Transverse colon (tissue), 4 donors: ENCODE results near the gene MRGPRE.

Experiments used
- CTCF ChIP-seq, 5 experiments: fragments of 200-600 bp in 3 of 5; fragments of 450-650 bp in 2 of 5; sonication (generic) in 3 of 5; IDR thresholded peaks; 1 replicate in 2 of 5; 2 replicates in 3 of 5; pipeline ENCODE4 v1.5.1; 2016 to 2017; ENCODE audit warnings: antibody characterized with exemption in 5 of 5, inconsistent platforms in 3 of 5, mild to moderate bottlenecking in 2 of 5, moderate library complexity in 1 of 5
- EP300 ChIP-seq: sonication (generic); formaldehyde crosslinking; IDR thresholded peaks from one replicate; pipeline ENCODE4 v1.6.1; 2017; ENCODE audit warnings: antibody characterized with exemption, low read depth
- POLR2A ChIP-seq: fragments of 450-650 bp; IDR thresholded peaks from one replicate; pipeline ENCODE4 v1.6.1; 2016; ENCODE audit warnings: antibody characterized with exemption, mild to moderate bottlenecking, moderate library complexity
- POLR2AphosphoS5 ChIP-seq, 3 donors: sonication (generic); formaldehyde crosslinking; IDR thresholded peaks; one replicate each; pipeline ENCODE4 v1.6.1; 2016; ENCODE audit warnings: antibody characterized with exemption in 3 of 3

- TF ChIP-seq POLR2A (no peak), CTCF (IDR thresholded peaks at IDR 0.05) (no peak), POLR2AphosphoS5 (IDR thresholded peaks at IDR 0.05) (no peak), EP300 (no peak)
These were observed 7.0 kb downstream of the MRGPRE start for GRCh38 chr11:3225159-3225758.
